NCI-H82 treated with DMSO at 0.1 percent for 48 hours (cell line): ENCODE data around the gene SHC1.

Experiments
- DNase-seq: peaks from one replicate; lab custom pipeline; 2025; ENCODE audit not compliant: unreplicated experiment; lab: John Stamatoyannopoulos, UW

The SHC1 gene

DNA sequence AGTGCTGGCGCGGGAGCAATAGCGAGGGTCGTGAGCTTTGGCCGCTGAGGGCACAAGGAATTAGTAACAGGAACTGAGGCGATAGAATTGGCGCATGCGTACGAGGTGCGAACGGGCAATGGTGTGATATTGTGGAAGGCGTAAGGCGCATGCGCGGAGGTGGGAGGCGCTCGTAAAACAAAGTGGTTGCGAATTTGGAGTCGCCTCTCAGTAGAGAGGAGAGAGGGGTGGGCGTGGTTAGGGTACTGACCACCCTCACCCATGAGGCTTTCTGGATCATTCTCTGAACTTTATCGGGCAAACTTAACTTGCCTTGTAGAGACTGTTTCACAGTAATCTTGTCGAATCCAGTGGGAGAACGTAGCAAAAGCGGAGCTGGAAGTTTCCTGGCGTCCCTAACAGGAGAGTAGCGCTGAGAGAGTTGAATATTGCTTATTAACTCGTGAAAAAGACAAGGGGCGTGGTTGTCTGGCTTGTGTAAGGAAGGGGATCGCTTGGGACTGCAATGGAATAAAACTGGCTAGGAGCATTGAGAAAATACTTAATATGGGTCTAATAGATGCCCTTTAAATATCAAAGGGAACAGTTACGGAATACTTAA lies 4.4 kb upstream of the SHC1 start:
- peak; percentile 99 for DNase-seq

DNA sequence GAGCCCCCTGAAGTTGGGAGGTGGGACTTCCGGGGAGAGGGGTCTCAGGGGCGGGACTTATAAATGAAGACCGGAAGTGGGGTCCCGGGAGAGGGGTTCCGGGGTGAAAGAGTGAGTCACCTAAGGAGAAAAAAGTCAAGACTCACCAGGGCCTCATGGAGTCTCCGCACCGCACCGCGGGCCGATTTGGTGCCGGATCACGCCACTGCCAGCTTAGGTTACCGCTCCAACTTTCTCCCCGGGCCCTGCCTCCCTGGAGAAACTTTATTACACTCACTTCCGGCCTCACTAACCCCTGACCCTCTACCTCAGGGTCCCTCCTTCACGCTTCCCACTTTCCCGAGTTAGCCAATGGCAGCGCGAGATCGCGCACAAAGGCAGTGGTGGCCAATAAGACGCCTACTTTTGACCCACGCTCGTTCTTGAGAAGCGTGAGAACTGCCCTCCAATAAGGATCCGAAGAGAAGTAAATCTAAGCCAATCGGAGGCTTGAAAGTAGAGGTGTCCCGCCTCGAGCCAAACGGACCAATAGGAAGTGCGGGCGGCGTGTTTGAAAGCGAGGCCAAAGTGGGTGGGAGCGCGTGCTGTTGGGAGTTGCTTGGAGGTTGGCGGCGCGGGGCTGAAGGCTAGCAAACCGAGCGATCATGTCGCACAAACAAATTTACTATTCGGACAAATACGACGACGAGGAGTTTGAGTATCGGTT lies 3.7 kb upstream of the SHC1 start, which contains the start of gene CKS1B:
Gene CKS1B (plus strand): TSS at position 580 of the 706 bp plus-strand sequence. CDS start 65 bp downstream, at position 645.
- DNase-seq = peak; percentile 100

DNA sequence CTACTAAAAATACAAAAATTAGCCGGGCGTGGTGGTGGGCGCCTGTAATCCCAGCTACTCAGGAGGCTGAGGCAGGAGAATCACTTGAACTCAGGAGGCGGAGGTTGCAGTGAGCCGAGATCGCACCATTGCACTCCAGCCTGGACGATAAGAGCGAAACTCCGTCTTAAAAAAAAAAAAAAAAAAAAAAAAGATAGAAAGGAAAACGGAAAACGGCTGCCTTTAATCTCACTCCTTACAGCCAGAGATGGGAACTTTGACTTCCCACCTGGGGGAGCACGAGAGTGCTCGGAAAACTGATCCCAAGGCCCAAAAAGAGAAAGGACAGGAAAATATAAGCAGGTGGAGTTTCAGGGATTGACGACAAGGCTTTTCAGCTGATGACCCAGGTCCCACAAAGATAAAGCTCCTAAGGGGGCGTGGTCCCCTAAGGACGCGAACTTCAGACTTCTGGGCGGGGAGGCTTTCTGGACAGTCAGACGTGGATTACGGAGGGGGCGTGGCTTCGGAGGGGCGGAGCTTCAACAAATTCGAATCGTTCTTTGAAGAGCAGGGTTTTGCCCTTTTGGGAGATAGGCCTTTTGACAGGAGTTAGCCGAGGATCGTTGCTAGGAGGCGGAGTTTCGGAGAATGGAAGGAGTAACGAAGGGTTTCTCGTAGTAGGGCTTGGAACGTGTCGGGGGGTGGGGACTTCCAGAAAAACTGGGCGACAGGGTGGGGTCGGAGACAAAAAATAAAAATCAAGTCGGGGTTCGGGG lies 3.0 kb upstream of the SHC1 start:
- DNase-seq = peak; percentile 98

DNA sequence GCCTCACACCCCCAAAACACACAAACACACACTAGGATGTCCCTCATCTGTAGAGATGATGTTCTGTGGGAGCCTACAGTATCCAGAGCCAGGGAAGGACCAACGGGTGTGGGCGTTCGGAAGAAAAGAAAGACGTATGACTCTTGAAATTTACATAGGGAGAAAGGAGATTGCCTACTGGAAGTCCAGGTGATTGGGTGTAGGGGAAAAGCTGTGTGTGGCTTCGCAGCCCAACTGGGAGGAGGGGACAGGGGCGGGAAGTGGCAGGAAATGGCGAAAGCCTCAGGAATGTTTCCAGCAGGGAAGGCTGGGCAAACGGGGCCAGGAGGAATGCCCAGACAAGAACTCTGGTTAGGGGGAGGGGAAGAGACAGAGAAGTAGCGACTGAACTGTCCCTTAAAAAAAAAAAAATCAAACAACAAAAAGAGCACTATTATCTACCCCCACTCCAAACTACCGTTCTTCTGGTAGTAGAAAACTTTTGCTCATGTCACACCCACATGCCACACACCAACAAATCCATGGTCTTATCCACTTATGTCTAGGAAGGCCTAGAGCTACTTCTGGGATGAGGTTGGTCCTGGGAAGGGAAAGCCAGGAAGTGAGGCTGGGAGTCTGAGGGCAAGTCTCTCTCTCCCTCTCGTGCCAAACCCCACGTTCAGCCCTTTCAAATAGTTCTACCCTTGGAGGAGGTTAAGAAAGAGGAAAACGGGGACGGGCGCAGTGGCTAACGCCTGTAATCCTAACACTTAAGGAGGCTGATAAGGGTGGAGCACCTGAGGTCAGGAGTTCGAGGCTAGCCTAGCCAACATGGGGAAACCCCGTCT lies 2.2 kb upstream of the SHC1 start:
- DNase-seq = no peak

DNA sequence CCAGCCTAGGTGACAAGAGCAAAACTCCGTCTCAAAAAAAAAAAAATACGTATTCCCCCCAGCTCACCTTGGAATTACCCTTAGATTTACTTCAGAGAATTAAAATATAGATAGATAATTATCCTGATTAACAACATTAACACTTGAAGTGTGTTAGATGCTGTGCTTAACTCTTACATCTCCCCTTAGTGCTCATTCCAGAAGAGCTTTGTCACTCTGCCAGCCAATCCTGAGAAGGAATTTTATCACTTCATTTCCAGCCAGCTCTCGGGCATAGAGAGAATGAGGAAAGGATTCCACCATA lies 1.6 kb upstream of the SHC1 start:
- no peak for DNase-seq

DNA sequence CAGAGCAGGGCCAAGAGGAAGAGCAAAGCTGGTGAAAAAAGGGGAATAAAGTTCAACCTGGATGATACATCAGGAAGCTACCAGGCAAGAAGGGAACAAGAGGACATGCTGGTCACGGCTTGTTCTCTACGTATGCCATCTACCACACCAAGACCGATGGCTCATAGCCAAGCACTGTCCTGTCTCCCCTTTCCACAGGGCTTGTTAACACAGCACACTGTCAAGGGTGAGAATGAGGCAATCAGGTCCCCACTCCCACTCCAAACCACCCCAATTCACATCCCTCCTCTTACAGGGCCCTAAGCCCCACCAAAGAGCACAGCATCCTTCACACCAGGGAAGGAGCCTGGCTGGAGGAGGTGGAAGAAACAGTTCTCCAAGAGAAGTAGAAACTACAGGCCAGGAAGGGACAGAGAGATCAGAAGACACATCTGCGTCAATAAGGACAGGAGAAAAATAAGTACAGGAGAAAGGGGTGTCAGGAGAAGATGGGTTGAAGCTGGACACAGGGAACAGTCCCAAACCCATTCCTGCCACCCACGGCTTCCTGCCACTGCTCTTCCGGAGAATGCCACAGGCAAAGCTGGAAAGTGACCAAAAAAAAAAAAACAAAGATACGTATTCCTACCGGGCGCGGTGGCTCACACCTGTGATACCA lies 923 bp upstream of the SHC1 start:
- no peak for DNase-seq

DNA sequence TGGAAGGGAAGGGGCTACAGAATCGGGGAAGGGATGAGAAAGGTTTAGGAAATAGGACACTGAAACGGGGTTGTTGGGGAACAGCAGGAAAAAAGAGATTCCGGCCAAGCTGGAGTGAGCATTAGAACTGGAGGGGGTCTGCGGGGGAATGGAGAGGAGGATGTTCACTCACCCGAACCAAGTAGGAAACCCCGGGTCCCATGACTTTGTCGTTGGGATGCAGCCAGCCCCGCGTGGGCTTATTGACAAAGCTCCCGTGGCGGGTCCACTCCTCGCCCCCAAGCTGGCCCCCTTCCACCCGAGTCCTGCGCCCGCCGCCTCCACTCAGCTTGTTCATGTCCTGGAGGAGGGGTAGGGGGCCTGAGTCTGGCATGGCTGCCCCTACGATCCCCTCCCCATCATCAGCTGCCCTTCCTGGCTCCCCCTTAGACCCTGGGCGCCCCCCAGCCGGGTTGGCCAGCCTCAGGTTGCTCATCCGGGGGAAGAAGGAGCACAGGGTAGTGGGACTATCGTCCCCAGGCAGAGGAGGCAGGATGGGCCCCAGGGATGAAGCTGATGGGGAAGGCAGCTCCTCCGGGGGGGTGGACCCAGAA lies 591 bp downstream of the SHC1 start:
- no peak for DNase-seq

DNA sequence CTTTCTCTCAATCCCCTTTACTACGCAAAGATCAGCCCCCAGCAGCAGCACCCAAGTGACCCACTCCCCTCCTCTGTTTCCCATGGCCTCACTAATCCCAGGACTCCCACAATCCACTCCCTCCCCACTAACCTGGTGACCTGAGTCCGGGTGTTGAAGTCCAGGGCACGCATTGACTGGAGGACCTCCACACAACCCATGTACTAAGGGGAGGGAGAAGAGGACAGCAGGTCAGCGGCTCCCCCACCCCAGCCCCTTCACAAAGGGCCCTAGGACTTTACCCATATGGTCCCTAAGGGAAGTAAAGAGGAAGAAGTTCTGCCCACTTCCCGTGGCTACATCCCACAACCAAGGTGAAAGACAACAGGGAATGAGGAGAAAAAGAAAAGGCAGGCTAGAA lies 1.3 kb downstream of the SHC1 start:
- DNase-seq = no peak

DNA sequence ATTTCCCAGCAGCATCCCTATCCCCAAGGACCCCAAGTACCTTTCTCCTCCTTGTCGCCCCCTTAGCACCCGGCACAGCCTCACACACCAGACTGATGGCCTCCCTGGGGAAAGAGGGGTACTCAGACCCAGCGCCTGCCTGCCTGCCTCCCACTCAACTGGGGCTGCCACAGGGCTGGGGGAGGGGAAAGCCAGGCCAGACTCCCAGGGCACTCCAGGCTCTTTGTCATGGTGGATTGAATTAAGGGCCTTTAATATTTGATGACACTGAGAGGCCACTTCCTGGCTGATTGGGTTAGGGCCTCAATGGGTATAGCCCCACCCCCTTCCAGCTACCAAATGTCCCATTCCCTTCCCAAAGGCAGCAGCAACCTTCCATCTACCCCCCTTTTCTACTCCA lies 1.8 kb downstream of the SHC1 start:
- no peak for DNase-seq

DNA sequence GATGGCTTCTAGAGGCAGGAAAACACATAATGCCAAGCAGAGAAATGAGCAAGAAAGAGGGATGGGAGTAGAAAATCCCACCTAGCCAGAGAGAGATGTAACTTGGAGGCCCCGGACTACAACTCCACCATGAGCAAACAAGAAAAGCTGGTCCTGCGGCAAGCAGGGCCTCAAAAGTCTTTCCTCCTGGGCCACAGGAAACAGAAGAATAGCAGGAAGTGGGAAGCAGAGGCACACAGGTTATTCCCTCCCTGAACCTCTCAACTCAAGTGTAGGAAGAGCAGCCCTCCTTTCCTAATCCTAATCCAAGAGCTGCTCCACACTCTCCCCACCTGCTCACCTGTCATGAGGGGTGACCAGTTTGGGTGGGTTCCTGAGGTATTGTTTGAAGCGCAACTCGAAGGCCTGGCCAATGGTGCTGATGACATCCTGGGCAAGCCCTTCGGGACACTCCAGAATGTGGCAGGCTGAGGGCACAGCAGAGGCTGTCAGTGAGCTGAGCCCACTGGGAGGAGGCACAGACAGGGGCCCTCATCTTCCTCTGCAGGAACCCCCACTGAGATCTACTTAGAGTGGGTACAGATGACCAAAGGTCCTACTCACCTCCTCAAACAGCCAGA lies 3.1 kb downstream of the SHC1 start:
- DNase-seq = no peak

DNA sequence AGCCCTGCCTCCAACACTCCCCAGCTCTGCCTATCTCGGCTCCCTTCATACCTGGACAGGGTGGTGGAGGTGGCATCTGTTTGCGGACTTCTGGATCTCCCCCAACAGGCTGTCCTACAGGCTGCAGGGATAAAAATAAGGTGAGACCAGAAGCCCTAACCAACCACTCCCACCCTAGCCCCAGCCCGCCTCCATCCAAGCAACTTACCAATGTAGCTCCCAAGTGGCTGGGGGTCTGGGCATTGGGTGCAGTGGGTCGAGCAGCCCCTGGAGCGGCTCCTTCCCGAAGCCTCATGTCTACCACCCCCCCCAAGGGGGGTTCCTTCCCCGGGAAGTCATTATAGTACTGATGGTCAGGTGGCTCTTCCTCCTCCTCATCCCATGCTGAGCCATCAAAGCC lies 4.4 kb downstream of the SHC1 start:
- DNase-seq = no peak

DNA sequence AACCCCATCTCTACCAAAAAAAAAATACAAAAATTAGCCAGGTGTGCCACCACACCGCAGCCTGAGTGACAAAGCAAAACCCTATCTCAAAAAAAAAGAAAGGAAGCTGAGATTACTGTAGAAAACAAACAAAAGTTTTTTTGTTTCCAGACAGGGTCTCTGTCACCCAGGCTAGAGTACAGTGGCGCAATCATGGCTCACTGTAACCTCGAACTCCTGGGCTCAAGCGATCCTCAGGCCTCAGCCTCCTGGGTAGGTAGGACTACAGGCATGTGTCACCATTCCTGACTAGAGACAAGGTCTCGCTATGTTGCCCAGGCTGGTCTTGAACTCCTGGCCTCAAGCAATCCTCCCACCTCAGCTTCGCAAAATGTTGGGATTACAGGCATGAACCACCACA lies 6.2 kb downstream of the SHC1 start:
- no peak for DNase-seq

DNA sequence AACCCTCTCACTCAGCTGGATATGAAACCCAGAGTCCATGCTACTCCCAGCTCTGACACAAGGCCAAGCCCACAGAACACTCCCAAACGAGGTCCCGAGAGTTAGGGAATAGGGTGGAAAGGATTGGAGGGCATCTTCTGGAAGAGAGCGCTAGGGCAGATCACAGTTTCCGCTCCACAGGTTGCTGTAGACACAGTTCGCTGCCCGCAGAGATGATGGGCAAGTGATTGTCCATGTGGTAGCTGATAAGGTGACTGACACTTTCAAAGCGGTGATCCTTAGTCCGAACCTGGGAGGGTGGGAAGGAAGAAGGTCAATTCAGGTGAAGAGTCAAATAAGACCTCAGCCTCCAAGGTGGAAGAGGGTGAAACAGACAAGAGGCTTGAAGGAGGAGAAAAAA lies 6.9 kb downstream of the SHC1 start:
- no peak for DNase-seq

DNA sequence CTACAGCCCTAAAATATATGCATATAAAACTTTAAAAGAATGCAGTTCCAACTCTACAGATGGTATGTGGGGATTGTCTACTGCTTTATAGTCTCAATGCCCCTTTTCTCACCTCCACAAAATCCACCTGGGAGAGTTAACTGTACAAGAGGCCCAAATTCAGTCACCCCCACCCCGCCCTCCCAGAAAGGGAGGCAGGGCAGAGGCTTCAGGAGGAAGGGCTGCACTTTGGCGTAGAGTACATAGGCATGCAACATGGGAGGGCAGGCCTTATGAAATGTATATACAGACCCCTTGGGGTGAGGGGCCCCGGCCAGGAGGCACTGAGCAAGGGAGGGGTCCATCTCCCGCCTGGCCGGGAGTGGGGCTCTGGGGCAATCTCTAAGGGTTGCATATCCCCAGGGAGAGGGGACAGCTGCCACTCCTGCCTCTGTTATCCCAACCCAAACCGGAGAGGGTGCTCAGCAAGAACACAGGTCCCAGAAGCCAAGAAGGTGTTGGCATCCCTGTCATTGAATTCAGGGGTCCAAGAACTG lies 7.7 kb downstream of the SHC1 start:
- DNase-seq = no peak

DNA sequence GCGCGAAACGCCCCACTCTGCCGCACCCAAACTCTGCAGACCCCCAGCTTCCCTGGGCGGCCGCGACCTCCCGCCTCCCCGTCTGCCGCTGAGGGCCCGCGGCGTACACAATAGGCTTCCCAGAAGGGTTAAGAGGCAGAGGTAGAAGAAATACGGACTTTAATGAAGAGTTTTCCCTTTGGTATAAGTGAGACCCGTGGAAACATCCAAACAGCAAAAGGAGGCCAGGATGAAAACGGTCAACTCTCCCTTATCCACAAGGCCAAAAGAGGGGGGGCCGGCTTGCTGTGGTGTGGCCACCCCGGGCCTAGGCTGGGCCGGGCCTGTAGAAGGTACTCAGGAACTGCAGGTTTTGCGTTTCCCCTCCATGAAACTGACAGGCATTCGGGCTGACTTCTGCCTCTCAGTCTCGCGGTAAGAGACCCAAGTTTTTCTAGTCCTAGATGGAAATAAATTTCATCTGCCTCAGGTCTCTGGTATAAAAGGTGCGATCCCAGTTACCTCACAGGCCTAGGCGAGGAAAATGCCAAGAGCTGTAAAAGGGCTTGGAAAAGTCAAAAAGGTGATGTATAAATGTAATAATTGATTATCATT lies 8.3 kb downstream of the SHC1 start:
- DNase-seq = no peak

DNA sequence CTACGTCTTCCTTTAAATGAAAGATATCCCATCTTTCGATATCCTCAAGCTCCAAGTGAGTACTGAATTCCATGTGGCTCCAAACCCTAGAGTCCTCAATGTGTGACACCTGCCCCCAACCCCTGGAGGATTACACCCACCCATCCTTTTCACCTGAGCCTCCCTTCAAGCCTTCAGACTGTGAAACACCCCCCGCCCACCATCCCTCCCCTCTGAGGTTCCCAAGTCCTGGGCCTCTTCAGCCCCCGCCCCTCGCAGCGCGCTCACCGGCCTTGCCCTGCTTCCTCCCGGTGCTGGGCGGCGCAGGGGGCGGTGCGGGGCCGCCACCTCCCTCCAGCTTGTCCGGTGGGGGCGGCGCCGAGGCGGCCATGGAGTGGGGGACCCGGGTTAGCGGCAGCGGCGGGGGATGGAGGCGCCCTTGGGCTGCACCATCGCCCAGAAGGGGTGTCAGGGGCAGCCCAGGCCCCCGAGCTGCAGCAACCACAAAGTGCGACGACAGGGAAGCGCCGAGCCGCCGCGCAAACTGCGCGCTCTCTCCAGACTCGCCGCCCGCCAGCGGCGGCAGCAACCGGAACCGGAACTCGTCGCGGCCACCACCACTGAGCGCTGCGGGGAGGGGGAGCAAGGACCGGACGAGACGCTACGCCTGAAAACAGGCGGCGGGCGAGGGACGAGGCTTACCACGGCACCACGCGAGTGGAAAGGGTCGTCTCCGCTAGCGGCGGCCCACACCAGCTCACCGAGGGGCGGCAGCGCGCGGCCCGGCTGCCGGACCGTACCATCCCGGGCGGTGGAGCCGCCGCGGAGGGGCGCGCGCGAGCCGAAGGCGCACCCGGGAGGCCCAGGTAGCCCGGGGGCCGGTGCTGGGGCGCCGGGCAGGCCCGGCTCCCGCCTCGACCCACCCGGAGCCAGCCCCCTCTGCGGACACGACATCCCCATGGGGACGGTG lies 9.1 kb downstream of the SHC1 start, which contains the start of gene PYGO2:
Gene PYGO2 (minus strand): TSS at position 576 of the 949 bp plus-strand sequence. CDS start 206 bp downstream, at position 370.
- peak; percentile 52 for DNase-seq

DNA sequence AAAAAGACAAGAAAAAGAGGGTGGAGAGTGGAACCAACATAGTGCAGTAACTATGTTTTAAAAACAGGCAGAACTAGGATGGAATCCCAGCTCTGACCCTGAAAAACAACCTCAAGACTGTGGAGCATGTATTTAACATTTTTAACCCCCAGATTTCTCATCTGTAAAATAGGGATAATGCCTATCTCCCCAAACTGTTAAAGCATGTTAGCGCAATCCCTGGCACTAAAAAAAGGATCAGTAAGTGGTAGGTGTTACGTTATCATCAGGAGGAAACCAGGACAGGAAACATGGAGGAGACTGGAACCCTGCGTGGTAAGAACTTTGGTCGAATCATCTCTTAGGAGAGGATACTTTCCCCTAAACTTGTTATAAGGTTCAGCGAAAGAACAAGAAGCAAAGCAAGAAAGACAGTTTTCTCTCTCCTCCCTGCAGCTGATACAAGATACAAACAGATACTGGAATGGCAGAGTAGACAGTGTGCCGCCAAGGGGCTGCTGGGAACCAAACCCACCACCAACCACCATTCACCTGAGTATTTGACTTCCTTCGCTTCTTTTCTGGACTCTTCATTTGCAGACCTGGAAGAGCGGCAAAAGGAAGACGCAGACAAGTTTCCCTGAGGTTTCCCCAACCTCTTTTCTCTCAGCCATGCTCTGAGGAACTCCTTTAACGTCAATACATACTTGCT lies 10.0 kb downstream of the SHC1 start:
- no peak for DNase-seq

DNA sequence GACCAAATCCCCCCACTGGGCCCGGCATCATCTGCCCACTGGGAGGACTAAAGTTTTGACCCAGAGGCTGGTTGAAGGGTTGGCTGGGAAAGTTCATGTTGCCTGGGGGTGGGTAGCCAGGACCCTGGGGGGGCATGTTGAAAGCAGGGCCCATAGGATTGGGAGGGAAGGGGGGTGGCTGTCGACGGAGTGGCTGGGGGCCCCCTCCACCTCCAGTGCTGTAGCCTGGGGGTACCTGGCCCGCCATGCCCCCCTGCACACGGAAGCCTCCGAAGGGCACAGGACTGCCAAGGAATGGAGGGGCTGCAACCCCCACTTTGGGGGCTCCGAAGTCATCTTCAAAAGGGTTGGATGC lies 11.1 kb downstream of the SHC1 start:
- DNase-seq = no peak
